ENCODE data around the gene PTPRN2. TPM values are rescaled to one million over a fixed set of nuclear protein-coding genes. Genes with fewer than 3 reads are reported as not detected.
"Not testable (repeated sequence)": the region's sequence is repeated elsewhere in the genome, so short reads cannot be mapped to it uniquely, and the experiment has no call there.

Gene PTPRN2
- total RNA-seq, 2 experiments from 2014 or later: 4.7 to 4.8 TPM

DNA sequence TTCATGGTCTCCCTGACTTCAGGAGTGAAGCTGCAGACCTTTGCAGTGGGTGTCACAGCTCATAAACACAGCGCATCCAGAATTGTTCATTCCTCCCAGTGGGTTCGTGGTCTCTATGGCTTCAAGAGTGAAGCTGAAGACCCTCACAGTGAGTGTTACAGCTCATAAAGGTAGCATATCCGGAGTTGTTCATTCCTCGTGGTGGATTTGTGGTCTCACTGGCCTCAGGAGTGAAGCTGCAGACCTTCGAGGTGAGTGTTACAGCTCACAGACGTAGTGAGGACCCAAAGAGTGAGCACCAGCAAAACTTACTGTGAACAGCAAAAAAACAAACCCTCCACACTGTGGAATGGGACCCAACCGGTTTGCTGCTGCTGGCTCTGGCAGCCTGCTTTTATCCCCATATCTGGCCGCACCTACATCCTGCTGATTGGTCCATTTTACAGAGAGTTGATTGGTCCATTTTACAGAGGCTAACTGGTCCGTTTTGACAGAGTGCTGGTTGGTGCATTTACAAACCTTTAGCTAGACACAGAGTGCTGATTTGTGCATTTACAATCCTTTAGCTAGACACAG, 308.8 kb downstream of the PTPRN2 start:
- Mint-ChIP-seq H3K27me3 (no peaks in the 10 kb centered on the region), H3K9me3 (peaks cover 1% of the 10 kb centered on the region), H3K4me3 (no peak overlapping the region), H3K36me3 (ENCODE audit: low read depth) (no peaks in the 10 kb centered on the region), H3K4me1 (no peaks in the 10 kb centered on the region), H3K27ac (no peak overlapping the region)
- DNase-seq: no peak
- ChIA-PET CTCF (no interaction called here), POLR2A (no interaction called here)

GRCh38 chr7:158277219-158278141, 310.1 kb downstream of the PTPRN2 start:
- DNase-seq: no peak
- no peak overlapping the region for H3K4me3 Mint-ChIP-seq
- H3K9me3 Mint-ChIP-seq: peaks cover 5% of the 10 kb centered on the region
- H3K4me1 Mint-ChIP-seq: no peaks in the 10 kb centered on the region
- POLR2A ChIA-PET: no interaction called here
- H3K27me3 Mint-ChIP-seq: no peaks in the 10 kb centered on the region
- no peaks in the 10 kb centered on the region for H3K36me3 Mint-ChIP-seq (ENCODE audit: low read depth)
- CTCF ChIA-PET: no interaction called here
- no peak overlapping the region for H3K27ac Mint-ChIP-seq

GRCh38 chr7:158276414-158277218, 311.0 kb downstream of the PTPRN2 start:
- POLR2A ChIA-PET: no interaction called here
- no peak for DNase-seq
- Mint-ChIP-seq H3K9me3 (peaks cover 5% of the 10 kb centered on the region), H3K4me1 (no peaks in the 10 kb centered on the region), H3K27me3 (no peaks in the 10 kb centered on the region), H3K36me3 (ENCODE audit: low read depth) (no peaks in the 10 kb centered on the region), H3K4me3 (no peak overlapping the region), H3K27ac (no peak overlapping the region)
- CTCF ChIA-PET: no interaction called here

DNA sequence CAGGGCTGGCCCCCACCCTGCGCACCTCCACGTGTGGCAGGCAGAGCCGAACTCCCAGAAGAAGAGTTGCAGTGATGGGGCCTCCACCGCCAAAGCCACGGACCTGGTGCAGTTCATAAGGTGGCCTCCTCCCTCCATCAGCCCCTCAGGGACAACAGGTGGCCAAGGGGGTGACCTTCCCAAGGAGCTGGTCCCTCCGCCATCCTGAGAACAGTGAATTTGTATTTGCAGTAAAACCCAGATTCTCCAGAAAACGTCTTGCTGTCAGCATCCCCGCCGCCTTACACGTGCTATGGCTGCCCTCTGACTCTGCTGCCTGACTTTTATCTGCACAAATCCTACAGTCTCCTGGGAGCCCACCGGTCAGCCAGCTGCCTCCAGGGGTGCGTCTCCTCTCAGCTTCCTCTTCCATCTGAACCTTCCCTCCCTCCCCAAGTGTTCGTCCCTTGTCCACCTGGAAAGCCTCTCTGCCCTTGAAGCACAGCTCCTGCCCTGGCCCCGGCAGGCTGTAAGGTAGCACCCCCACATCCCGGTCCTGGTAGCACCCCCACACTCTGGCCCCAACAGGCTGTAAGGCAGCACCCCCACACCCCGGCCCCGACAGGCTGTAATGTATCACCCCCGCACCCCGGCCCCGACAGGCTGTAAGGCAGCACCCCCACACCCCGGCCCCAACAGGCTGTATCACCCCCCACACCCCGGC, 311.8 kb downstream of the PTPRN2 start:
- Mint-ChIP-seq H3K4me3 (no peak overlapping the region), H3K27me3 (no peaks in the 10 kb centered on the region), H3K9me3 (peaks cover 5% of the 10 kb centered on the region), H3K27ac (no peak overlapping the region), H3K36me3 (ENCODE audit: low read depth) (no peaks in the 10 kb centered on the region), H3K4me1 (no peaks in the 10 kb centered on the region)
- CTCF ChIA-PET: no interaction called here
- POLR2A ChIA-PET: no interaction called here
- DNase-seq: no peak

- Mint-ChIP-seq H3K4me1 (no peaks in the 10 kb centered on the region), H3K4me3 (no peak overlapping the region), H3K27me3 (no peaks in the 10 kb centered on the region), H3K36me3 (ENCODE audit: low read depth) (no peaks in the 10 kb centered on the region), H3K27ac (no peak overlapping the region), H3K9me3 (peaks cover 3% of the 10 kb centered on the region)
- ChIA-PET POLR2A (no interaction called here), CTCF (no interaction called here)
- DNase-seq: no peak
Measured at GRCh38 chr7:158274996-158275395, 312.6 kb downstream of the PTPRN2 start.

GRCh38 chr7:158274404-158274811, 313.2 kb downstream of the PTPRN2 start:
- no peak for DNase-seq
- CTCF ChIA-PET: no interaction called here
- no peaks in the 10 kb centered on the region for H3K27me3 Mint-ChIP-seq
- peaks cover 8% of the 10 kb centered on the region for H3K9me3 Mint-ChIP-seq
- H3K36me3 Mint-ChIP-seq (ENCODE audit: low read depth): no peaks in the 10 kb centered on the region
- no peak overlapping the region for H3K27ac Mint-ChIP-seq
- POLR2A ChIA-PET: no interaction called here
- H3K4me3 Mint-ChIP-seq: no peak overlapping the region
- no peaks in the 10 kb centered on the region for H3K4me1 Mint-ChIP-seq

GRCh38 chr7:158273756-158274342, 313.8 kb downstream of the PTPRN2 start:
- H3K9me3 Mint-ChIP-seq; H3K4me1 Mint-ChIP-seq; H3K36me3 Mint-ChIP-seq (ENCODE audit: low read depth); H3K4me3 Mint-ChIP-seq; POLR2A ChIA-PET; H3K27ac Mint-ChIP-seq; DNase-seq; CTCF ChIA-PET; H3K27me3 Mint-ChIP-seq: not testable (repeated sequence)

DNA sequence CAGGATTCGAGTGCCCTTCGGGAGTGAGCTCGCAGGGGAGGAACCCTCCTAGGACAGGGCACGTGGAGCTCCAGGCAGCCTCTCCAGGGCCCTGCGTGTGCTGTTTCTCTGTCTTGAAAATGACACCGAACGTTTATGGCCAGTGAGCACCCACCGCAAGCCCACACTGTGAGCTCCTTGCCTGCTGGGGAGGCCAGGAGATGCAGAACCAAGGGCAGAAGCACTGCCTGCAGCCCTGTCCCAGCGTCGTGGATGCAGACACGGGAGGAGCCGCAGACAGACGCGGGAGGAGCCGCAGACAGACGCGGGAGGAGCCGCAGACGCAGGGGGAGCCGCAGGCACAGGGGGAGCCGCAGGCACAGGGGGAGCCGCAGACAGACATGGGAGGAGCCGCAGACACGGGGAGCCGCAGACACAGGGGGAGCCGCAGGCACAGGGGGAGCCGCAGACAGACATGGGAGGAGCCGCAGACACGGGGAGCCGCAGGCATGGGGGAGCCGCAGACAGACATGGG, 314.4 kb downstream of the PTPRN2 start:
- ChIA-PET POLR2A (no interaction called here), CTCF (no interaction called here)
- H3K9me3 Mint-ChIP-seq: peaks cover 8% of the 10 kb centered on the region
- no peaks in the 10 kb centered on the region for H3K27me3 Mint-ChIP-seq
- no peak overlapping the region for H3K27ac Mint-ChIP-seq
- DNase-seq: no peak
- no peaks in the 10 kb centered on the region for H3K36me3 Mint-ChIP-seq (ENCODE audit: low read depth)
- H3K4me1 Mint-ChIP-seq: no peaks in the 10 kb centered on the region
- no peak overlapping the region for H3K4me3 Mint-ChIP-seq

DNA sequence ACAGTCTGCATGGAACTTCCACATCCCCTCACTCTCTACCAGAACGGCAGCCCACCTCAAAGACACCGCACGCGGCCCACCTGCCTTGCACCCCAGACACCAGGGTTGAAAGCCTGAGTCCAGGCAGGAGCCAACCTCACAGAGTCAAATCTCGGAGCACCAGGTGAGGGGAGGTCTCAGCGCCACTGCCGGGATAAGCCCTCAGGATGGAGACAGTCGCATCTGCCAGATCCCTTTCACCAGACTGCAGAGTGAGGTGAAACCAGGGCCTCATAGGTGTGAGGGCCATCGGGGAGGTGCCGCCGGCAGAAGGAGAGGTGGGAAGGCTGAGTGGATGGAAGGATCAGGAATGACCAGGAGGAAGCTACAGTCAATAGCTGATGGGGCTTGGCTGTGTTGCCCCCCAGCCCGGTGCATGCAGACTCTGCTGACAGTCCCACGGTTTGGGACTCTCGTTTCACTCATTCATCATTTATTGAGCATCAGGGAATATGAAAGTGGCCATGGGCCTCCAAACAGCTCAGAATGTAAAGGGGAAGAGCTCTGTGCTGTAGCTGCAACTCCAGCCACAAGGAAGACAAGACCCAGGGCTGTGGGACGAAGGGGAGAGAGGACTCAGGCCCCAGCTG, 315.0 kb downstream of the PTPRN2 start:
- no peak for DNase-seq
- Mint-ChIP-seq H3K27ac (no peak overlapping the region), H3K4me3 (no peak overlapping the region), H3K9me3 (peaks cover 11% of the 10 kb centered on the region), H3K36me3 (ENCODE audit: low read depth) (no peaks in the 10 kb centered on the region), H3K4me1 (no peaks in the 10 kb centered on the region), H3K27me3 (no peaks in the 10 kb centered on the region)
- ChIA-PET CTCF (no interaction called here), POLR2A (no interaction called here)

GRCh38 chr7:158272091-158272490, 315.5 kb downstream of the PTPRN2 start:
- H3K9me3 Mint-ChIP-seq: peaks cover 11% of the 10 kb centered on the region
- no peak overlapping the region for H3K4me3 Mint-ChIP-seq
- ChIA-PET CTCF (no interaction called here), POLR2A (no interaction called here)
- DNase-seq: no peak
- no peak overlapping the region for H3K27ac Mint-ChIP-seq
- no peaks in the 10 kb centered on the region for H3K4me1 Mint-ChIP-seq
- no peaks in the 10 kb centered on the region for H3K27me3 Mint-ChIP-seq
- H3K36me3 Mint-ChIP-seq (ENCODE audit: low read depth): no peaks in the 10 kb centered on the region

DNA sequence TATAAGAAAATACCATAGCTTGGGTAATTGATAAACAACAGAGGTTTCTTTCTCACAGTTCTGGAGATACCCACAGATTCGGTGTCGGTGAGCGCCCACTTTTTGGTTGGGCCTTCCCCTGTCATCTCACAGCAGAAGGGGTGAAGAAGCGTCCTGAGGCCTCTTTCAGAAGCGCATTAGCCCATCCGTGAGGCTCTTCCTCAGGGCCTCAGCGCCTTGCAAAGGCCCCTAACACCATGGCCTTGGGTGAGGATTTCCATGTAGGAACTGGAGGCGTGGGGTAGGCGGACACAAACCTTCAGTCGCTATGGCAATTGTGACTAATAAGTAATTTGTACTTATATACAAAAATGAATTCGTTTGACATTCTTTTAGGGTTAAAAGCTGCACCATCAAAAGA, 316.0 kb downstream of the PTPRN2 start:
- CTCF ChIA-PET: no interaction called here
- Mint-ChIP-seq H3K9me3 (peaks cover 11% of the 10 kb centered on the region), H3K4me1 (no peaks in the 10 kb centered on the region), H3K36me3 (ENCODE audit: low read depth) (no peaks in the 10 kb centered on the region), H3K27me3 (no peaks in the 10 kb centered on the region), H3K4me3 (no peak overlapping the region), H3K27ac (no peak overlapping the region)
- DNase-seq: no peak
- POLR2A ChIA-PET: no interaction called here

DNA sequence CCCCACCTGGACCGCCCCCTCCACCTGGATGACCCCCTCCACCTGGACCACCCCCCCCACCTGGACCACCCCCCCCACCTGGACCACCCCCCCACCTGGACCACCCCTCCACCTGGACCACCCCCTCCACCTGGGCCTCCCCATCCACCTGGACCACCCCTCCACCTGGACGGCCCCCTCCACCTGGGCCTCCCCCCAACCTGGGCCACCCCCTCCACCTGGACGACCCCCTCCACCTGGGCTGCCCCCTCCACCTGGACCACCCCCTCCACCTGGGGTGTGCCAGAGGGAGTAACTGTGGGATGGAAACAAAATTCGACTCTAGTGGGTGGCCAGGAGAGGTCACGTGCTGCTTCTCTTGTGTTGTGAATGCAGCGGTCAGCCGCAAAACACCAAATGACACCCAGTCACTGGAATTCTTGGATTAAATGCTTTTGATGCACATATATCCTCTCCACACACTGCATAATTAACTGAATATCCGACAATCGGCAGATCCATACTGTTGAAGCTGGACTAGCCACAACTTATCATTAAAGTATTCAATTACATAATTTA, 316.7 kb downstream of the PTPRN2 start:
- peaks cover 11% of the 10 kb centered on the region for H3K9me3 Mint-ChIP-seq
- H3K27me3 Mint-ChIP-seq: no peaks in the 10 kb centered on the region
- ChIA-PET CTCF (no interaction called here), POLR2A (no interaction called here)
- H3K4me1 Mint-ChIP-seq: no peaks in the 10 kb centered on the region
- H3K36me3 Mint-ChIP-seq (ENCODE audit: low read depth): no peaks in the 10 kb centered on the region
- H3K4me3 Mint-ChIP-seq: no peak overlapping the region
- no peak overlapping the region for H3K27ac Mint-ChIP-seq
- no peak for DNase-seq
